ENCODE measurements around the gene MOGAT3.

MOGAT3 gene

DNA sequence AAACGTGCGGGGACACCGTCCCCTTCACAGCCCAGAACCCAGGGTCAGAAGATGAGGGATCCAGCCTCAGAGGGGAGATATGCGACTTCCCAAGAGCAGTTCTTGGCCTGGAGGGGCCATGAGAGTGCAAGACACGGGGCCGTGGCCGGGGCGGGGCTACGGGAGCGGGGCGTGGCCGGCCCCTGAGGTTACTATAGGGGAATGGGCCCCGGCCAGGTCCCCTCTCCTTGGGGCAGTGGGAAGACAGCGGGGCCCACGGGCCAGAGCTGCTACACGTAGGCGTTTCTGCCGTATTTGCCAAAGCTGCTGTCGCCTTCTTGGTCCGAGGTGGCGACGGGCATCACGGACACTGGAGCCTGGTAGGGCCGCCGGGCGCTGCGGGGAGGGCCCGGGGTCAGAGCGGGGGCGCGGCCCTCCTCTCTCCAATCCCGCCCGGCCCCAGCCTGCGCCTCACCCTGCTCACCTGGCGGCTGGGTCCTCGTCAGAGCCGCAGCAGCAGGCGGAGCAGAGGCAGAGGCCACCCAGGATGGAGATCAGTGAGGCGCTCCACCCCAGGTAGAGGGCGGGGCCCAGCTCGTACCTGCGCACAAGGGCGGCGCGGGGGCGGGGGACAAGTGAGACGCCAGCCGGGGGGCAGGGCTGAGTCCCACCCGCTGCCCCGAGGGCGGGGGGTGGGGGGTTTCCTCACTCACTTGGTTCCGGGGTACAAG lies 31.5 kb upstream of the MOGAT3 start:
- no peaks in the 10 kb centered on the region for H3K9me2 ChIP-seq (ENCODE audit: low read depth, low read length)
- no peak overlapping the region for H3K9ac ChIP-seq (ENCODE audit: low read length)
- no peak overlapping the region for H3K4me2 ChIP-seq (ENCODE audit: low read length)
- H3K4me1 ChIP-seq (ENCODE audit: insufficient read depth, low read length, severe bottlenecking): peaks cover 10% of the 10 kb centered on the region
- H3F3A ChIP-seq (ENCODE audit: insufficient read depth, low read length): no peaks in the 10 kb centered on the region
- H3K27me3 ChIP-seq (ENCODE audit: insufficient read depth, low read length): no peaks in the 10 kb centered on the region
- no peaks in the 10 kb centered on the region for H4K20me1 ChIP-seq (ENCODE audit: insufficient read depth, low read length)
- H3K27ac ChIP-seq (ENCODE audit: low read depth, low read length, poor library complexity, severe bottlenecking): no peak overlapping the region
- H3K36me3 ChIP-seq (ENCODE audit: insufficient read depth, low read length): peaks cover 12% of the 10 kb centered on the region
- H3K9me3 ChIP-seq (ENCODE audit: low read length): no peaks in the 10 kb centered on the region
- no peak overlapping the region for H3K4me3 ChIP-seq (ENCODE audit: low read depth, low read length, poor library complexity, severe bottlenecking)
- no peaks in the 10 kb centered on the region for H3K79me2 ChIP-seq (ENCODE audit: insufficient read depth, low read length)
- no peak overlapping the region for H2AFZ ChIP-seq (ENCODE audit: low read length)
- TF ChIP-seq EZH2 (IDR thresholded peaks at IDR 0.05; ENCODE audit: borderline replicate concordance, low read length): no peak
- TF ChIP-seq, protein P1, sequence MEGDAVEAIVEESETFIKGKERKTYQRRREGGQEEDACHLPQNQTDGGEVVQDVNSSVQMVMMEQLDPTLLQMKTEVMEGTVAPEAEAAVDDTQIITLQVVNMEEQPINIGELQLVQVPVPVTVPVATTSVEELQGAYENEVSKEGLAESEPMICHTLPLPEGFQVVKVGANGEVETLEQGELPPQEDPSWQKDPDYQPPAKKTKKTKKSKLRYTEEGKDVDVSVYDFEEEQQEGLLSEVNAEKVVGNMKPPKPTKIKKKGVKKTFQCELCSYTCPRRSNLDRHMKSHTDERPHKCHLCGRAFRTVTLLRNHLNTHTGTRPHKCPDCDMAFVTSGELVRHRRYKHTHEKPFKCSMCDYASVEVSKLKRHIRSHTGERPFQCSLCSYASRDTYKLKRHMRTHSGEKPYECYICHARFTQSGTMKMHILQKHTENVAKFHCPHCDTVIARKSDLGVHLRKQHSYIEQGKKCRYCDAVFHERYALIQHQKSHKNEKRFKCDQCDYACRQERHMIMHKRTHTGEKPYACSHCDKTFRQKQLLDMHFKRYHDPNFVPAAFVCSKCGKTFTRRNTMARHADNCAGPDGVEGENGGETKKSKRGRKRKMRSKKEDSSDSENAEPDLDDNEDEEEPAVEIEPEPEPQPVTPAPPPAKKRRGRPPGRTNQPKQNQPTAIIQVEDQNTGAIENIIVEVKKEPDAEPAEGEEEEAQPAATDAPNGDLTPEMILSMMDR (IDR thresholded peaks at IDR 0.05; ENCODE audit: low read length): no peak

DNA sequence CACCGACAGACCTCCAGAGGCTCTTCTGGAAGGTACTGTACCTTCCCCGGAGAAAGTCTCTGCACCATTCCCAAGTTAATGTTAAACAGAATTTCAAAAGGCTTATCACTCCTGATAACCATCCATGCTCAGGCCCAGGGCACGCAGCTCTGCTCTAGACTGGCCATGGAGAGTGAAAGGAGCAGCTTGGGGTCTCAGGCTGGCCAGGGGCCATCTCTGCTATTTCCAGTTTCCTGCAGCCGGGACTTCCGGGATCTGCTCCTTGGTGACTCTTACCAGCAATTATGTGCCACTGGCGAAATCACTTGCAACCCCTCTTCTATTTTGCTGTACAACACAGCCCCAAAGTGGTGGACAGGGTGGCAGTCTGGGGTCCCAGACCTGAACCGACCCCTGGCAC lies 30.8 kb upstream of the MOGAT3 start:
- Histone ChIP-seq H3K27me3 (ENCODE audit: insufficient read depth, low read length) (no peaks in the 10 kb centered on the region), H2AFZ (ENCODE audit: low read length) (no peak overlapping the region), H3K36me3 (ENCODE audit: insufficient read depth, low read length) (peaks cover 14% of the 10 kb centered on the region), H3K9ac (ENCODE audit: low read length) (no peak overlapping the region), H3K79me2 (ENCODE audit: insufficient read depth, low read length) (no peaks in the 10 kb centered on the region), H3K4me1 (ENCODE audit: insufficient read depth, low read length, severe bottlenecking) (peaks cover 10% of the 10 kb centered on the region), H3K9me3 (ENCODE audit: low read length) (no peaks in the 10 kb centered on the region), H3K27ac (ENCODE audit: low read depth, low read length, poor library complexity, severe bottlenecking) (no peak overlapping the region), H3K9me2 (ENCODE audit: low read depth, low read length) (no peaks in the 10 kb centered on the region), H4K20me1 (ENCODE audit: insufficient read depth, low read length) (no peaks in the 10 kb centered on the region), H3F3A (ENCODE audit: insufficient read depth, low read length) (no peaks in the 10 kb centered on the region), H3K4me3 (ENCODE audit: low read depth, low read length, poor library complexity, severe bottlenecking) (no peak overlapping the region), H3K4me2 (ENCODE audit: low read length) (no peak overlapping the region)
- TF ChIP-seq, protein P1 (IDR thresholded peaks at IDR 0.05; ENCODE audit: low read length): no peak
- no peak for TF ChIP-seq EZH2 (IDR thresholded peaks at IDR 0.05; ENCODE audit: borderline replicate concordance, low read length)

DNA sequence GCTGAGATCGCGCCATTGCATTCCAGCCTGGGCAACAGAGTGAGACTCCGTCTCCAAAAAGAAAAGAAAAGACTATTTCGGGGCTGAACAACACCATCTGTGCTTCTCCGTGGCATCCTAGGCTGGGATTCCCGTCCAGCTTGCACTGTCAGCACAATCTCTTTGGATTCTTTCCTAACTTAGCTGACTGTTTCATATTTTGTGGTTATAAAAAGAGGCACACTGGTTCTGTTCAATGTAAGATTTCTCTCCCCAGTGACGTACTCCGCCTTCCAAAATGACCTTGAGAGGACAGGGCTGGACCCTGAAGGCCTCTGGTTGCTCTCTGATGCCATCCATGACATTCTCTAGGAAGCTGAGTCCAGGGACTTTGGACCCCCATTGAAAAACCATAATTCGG lies 25.9 kb upstream of the MOGAT3 start:
- H3K4me1 ChIP-seq (ENCODE audit: insufficient read depth, low read length, severe bottlenecking): peaks cover 10% of the 10 kb centered on the region
- H3K9ac ChIP-seq (ENCODE audit: low read length): no peak overlapping the region
- H4K20me1 ChIP-seq (ENCODE audit: insufficient read depth, low read length): no peaks in the 10 kb centered on the region
- no peak overlapping the region for H3K27ac ChIP-seq (ENCODE audit: low read depth, low read length, poor library complexity, severe bottlenecking)
- no peaks in the 10 kb centered on the region for H3K27me3 ChIP-seq (ENCODE audit: insufficient read depth, low read length)
- H3K4me2 ChIP-seq (ENCODE audit: low read length): no peak overlapping the region
- peaks cover 48% of the 10 kb centered on the region for H3K36me3 ChIP-seq (ENCODE audit: insufficient read depth, low read length)
- no peak overlapping the region for H2AFZ ChIP-seq (ENCODE audit: low read length)
- H3K4me3 ChIP-seq (ENCODE audit: low read depth, low read length, poor library complexity, severe bottlenecking): no peak overlapping the region
- no peaks in the 10 kb centered on the region for H3F3A ChIP-seq (ENCODE audit: insufficient read depth, low read length)
- no peaks in the 10 kb centered on the region for H3K9me2 ChIP-seq (ENCODE audit: low read depth, low read length)
- H3K9me3 ChIP-seq (ENCODE audit: low read length): no peaks in the 10 kb centered on the region
- no peaks in the 10 kb centered on the region for H3K79me2 ChIP-seq (ENCODE audit: insufficient read depth, low read length)
- no peak for TF ChIP-seq EZH2 (IDR thresholded peaks at IDR 0.05; ENCODE audit: borderline replicate concordance, low read length)

DNA sequence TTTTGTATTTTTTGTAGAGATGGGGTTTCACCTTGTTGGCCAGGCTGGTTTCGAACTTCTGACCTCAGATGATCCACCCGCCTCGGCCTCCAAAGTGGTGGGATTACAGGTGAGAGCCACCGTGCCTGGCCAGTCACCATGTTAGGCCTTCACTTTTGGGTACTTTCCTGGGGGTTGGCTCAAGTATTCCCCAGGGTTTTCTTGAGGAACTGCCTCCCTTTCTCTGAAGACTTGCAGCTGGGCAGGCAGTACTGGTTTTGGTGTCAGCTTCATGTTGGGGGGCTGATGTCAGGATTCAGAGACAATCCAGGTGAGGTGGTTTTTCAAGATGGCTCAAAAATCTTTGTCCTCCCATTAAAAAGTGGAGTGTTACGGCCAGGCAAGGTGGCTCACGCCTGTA lies 24.8 kb upstream of the MOGAT3 start:
- Histone ChIP-seq H3K79me2 (ENCODE audit: insufficient read depth, low read length) (no peaks in the 10 kb centered on the region), H3K4me3 (ENCODE audit: low read depth, low read length, poor library complexity, severe bottlenecking) (no peak overlapping the region), H3F3A (ENCODE audit: insufficient read depth, low read length) (no peaks in the 10 kb centered on the region), H4K20me1 (ENCODE audit: insufficient read depth, low read length) (no peaks in the 10 kb centered on the region), H3K27ac (ENCODE audit: low read depth, low read length, poor library complexity, severe bottlenecking) (no peak overlapping the region), H3K36me3 (ENCODE audit: insufficient read depth, low read length) (peaks cover 44% of the 10 kb centered on the region), H3K4me1 (ENCODE audit: insufficient read depth, low read length, severe bottlenecking) (peaks cover 10% of the 10 kb centered on the region), H3K9me3 (ENCODE audit: low read length) (no peaks in the 10 kb centered on the region), H3K4me2 (ENCODE audit: low read length) (no peak overlapping the region), H3K27me3 (ENCODE audit: insufficient read depth, low read length) (no peaks in the 10 kb centered on the region), H2AFZ (ENCODE audit: low read length) (no peak overlapping the region), H3K9ac (ENCODE audit: low read length) (no peak overlapping the region), H3K9me2 (ENCODE audit: low read depth, low read length) (no peaks in the 10 kb centered on the region)
- TF ChIP-seq, protein P1 (IDR thresholded peaks at IDR 0.05; ENCODE audit: low read length): no peak
- TF ChIP-seq EZH2 (IDR thresholded peaks at IDR 0.05; ENCODE audit: borderline replicate concordance, low read length): no peak

Measured in OCI-LY1 (cell line).